WTC11 (cell line): Measurements from ENCODE around the gene EBF3. TPM values are rescaled to one million over a fixed set of nuclear protein-coding genes. Genes with fewer than 3 reads are reported as not detected.

Experiments used
- ATAC-seq: fragments of 200-7000 bp; cut with Tn5 transposase; 2 replicates; pipeline ENCODE4 v1.10.0; 2021; ENCODE audit warnings: mild to moderate bottlenecking, moderate library complexity
- CTCF ChIA-PET: fragments of 300-600 bp; sonication (Branson Sonifier 250); formaldehyde crosslinking; loops from one replicate; lab custom pipeline; 2021; ENCODE audit warnings: antibody characterized with exemption; lab: Charles Lee
- POLR2A ChIA-PET: fragments of 350-600 bp; sonication (Branson Sonifier 250); formaldehyde crosslinking; loops from one replicate; lab custom pipeline; 2021; ENCODE audit warnings: antibody characterized with exemption; lab: Charles Lee
- DNase-seq: peaks from one replicate; pipeline ENCODE4 v3.0.0; 2021; ENCODE audit warnings: low spot score
- H3K27ac Mint-ChIP-seq: 2 replicates; pipeline ENCODE4 v1.8.0; 2021; ENCODE audit warnings: mixed read lengths
- H3K27me3 Mint-ChIP-seq: 2 replicates; pipeline ENCODE4 v1.8.0; 2021; ENCODE audit warnings: low read depth, mild to moderate bottlenecking, moderate library complexity, mixed read lengths
- H3K36me3 Mint-ChIP-seq: 2 replicates; pipeline ENCODE4 v1.8.0; 2021; ENCODE audit warnings: mixed read lengths
- H3K4me1 Mint-ChIP-seq: 2 replicates; pipeline ENCODE4 v1.8.0; 2022; ENCODE audit warnings: mixed read lengths
- H3K4me3 Mint-ChIP-seq: 2 replicates; pipeline ENCODE4 v1.8.0; 2021; ENCODE audit warnings: mild to moderate bottlenecking, moderate library complexity, mixed read lengths
- H3K9me3 Mint-ChIP-seq: 2 replicates; pipeline ENCODE4 v1.8.0; 2021; ENCODE audit warnings: mixed read lengths
- AR ChIP-seq: fragments of 250-450 bp; sonication (Bioruptor Pico); IDR thresholded peaks from 2 replicates; pipeline ENCODE4 v1.9.0; 2021; ENCODE audit warnings: mild to moderate bottlenecking
- CDX4 ChIP-seq: fragments of 250-450 bp; sonication (Bioruptor Pico); IDR thresholded peaks from 2 replicates; pipeline ENCODE4 v1.9.0; 2021; ENCODE audit warnings: moderate library complexity, mild to moderate bottlenecking, inconsistent platforms, borderline replicate concordance
- CTCF ChIP-seq: fragments of 200-600 bp; IDR thresholded peaks from 2 replicates; pipeline ENCODE4 v1.8.0; 2022; ENCODE audit warnings: antibody characterized with exemption
- E2F5 ChIP-seq: sonication (generic); formaldehyde crosslinking; IDR thresholded peaks from 2 replicates; pipeline ENCODE4 v1.8.1; 2022; ENCODE audit warnings: mild to moderate bottlenecking, moderate library complexity, missing genetic modification reagents
- ETV6 ChIP-seq: sonication (generic); formaldehyde crosslinking; IDR thresholded peaks from 2 replicates; pipeline ENCODE4 v1.8.1; 2022; ENCODE audit warnings: mild to moderate bottlenecking, missing genetic modification reagents
- FOXP4 ChIP-seq: sonication (generic); formaldehyde crosslinking; IDR thresholded peaks from 2 replicates; pipeline ENCODE4 v1.8.0; 2022; ENCODE audit warnings: mild to moderate bottlenecking, missing genetic modification reagents
- GABPB1 ChIP-seq: sonication (generic); formaldehyde crosslinking; IDR thresholded peaks from 2 replicates; pipeline ENCODE4 v1.8.1; 2023; ENCODE audit warnings: mild to moderate bottlenecking, missing genetic modification reagents
- HMGXB4 ChIP-seq: sonication (generic); formaldehyde crosslinking; IDR thresholded peaks from 2 replicates; pipeline ENCODE4 v1.8.1; 2023; ENCODE audit warnings: mild to moderate bottlenecking, moderate library complexity, missing genetic modification reagents
- KAT7 ChIP-seq: sonication (generic); formaldehyde crosslinking; IDR thresholded peaks from 2 replicates; pipeline ENCODE4 v1.8.1; 2023; ENCODE audit warnings: missing genetic modification reagents, mild to moderate bottlenecking, borderline replicate concordance
- NR1H2 ChIP-seq: sonication (generic); formaldehyde crosslinking; IDR thresholded peaks from 2 replicates; pipeline ENCODE4 v1.9.0; 2021; ENCODE audit warnings: mild to moderate bottlenecking, moderate library complexity, missing genetic modification reagents
- RORB ChIP-seq: fragments of 250-450 bp; sonication (Bioruptor Pico); IDR thresholded peaks from 2 replicates; pipeline ENCODE4 v1.9.0; 2021; ENCODE audit warnings: mild to moderate bottlenecking
- SOX15 ChIP-seq: fragments of 250-450 bp; sonication (Bioruptor Pico); IDR thresholded peaks from 2 replicates; pipeline ENCODE4 v1.9.0; 2021; ENCODE audit warnings: mild to moderate bottlenecking
- TEAD1 ChIP-seq: sonication (generic); formaldehyde crosslinking; IDR thresholded peaks from 2 replicates; pipeline ENCODE4 v1.8.0; 2022; ENCODE audit warnings: mild to moderate bottlenecking, missing genetic modification reagents
- ZMAT4 ChIP-seq: fragments of 250-450 bp; sonication (Bioruptor Pico); IDR thresholded peaks from 2 replicates; pipeline ENCODE4 v1.9.0; 2021; ENCODE audit warnings: mild to moderate bottlenecking
- ZNF423 ChIP-seq: fragments of 250-450 bp; sonication (Bioruptor Pico); IDR thresholded peaks from 2 replicates; pipeline ENCODE4 v2.1.2; 2022; ENCODE audit warnings: mild to moderate bottlenecking, moderate library complexity
- total RNA-seq: library from RNA; stranded (reverse); gene quantifications from 3 replicates; pipeline ENCODE4 v1.2.3, GENCODE V29; 2021

EBF3 gene
- total RNA-seq, 1 experiment from 2014 or later = 1.2 TPM

GRCh38 chr10:129885526-129885925 is 78.5 kb downstream of the EBF3 start:
- Mint-ChIP-seq H3K27me3 (no peaks in the 10 kb centered on the region), H3K4me1 (peaks cover 22% of the 10 kb centered on the region), H3K4me3 (no peak overlapping the region), H3K36me3 (no peaks in the 10 kb centered on the region), H3K27ac (no peak overlapping the region), H3K9me3 (no peaks in the 10 kb centered on the region)
- ATAC-seq = no peak
- CTCF ChIA-PET = interaction anchor here (1.0 to 1.4 kb wide), 2 partner anchors 11 to 15 kb away, joined by 3 to 4 read pairs; no protein-coding TSS in a partner anchor
- no peak for TF ChIP-seq AR (CRISPR knock-in tag)
- TF ChIP-seq RORB = no peak
- TF ChIP-seq SOX15 (CRISPR knock-in tag) = no peak
- no peak for DNase-seq
- POLR2A ChIA-PET = no interaction called here

GRCh38 chr10:129884398-129885078 is 79.5 kb downstream of the EBF3 start:
- Mint-ChIP-seq H3K4me3 (no peak overlapping the region), H3K27ac (no peak overlapping the region), H3K27me3 (no peaks in the 10 kb centered on the region), H3K36me3 (no peaks in the 10 kb centered on the region), H3K4me1 (peaks cover 12% of the 10 kb centered on the region), H3K9me3 (no peaks in the 10 kb centered on the region)
- ATAC-seq = no peak
- no peak for DNase-seq
- TF ChIP-seq NR1H2 (no peak), GABPB1 (CRISPR knock-in tag) (no peak), CDX4 (CRISPR knock-in tag) (no peak), FOXP4 (CRISPR knock-in tag) (no peak), ZMAT4 (CRISPR knock-in tag) (no peak), HMGXB4 (CRISPR knock-in tag) (no peak), TEAD1 (CRISPR knock-in tag) (no peak)
- CTCF ChIA-PET = interaction anchor here (0.8 kb wide), 1 partner anchor 10 kb away, joined by 4 read pairs; no protein-coding TSS in a partner anchor
- POLR2A ChIA-PET = no interaction called here

- DNase-seq = no peak
- Mint-ChIP-seq H3K9me3 (no peaks in the 10 kb centered on the region), H3K27ac (no peak overlapping the region), H3K4me3 (no peak overlapping the region), H3K4me1 (peaks cover 8% of the 10 kb centered on the region), H3K27me3 (no peaks in the 10 kb centered on the region), H3K36me3 (no peaks in the 10 kb centered on the region)
- ChIA-PET POLR2A (no interaction called here), CTCF (interaction anchor here (0.8 to 1.2 kb wide), 3 partner anchors 9 to 137 kb away, joined by 3 to 4 read pairs (median 3); no protein-coding TSS in a partner anchor)
- no peak for TF ChIP-seq KAT7 (CRISPR knock-in tag)
- no peak for TF ChIP-seq CTCF
- no peak for TF ChIP-seq CDX4 (CRISPR knock-in tag)
- TF ChIP-seq E2F5 (CRISPR knock-in tag) = no peak
- no peak for TF ChIP-seq ETV6 (CRISPR knock-in tag)
- TF ChIP-seq ZNF423 = no peak
- ATAC-seq = no peak
These were observed 80.3 kb downstream of the EBF3 start for GRCh38 chr10:129883626-129884397.
